Stimulated activated CD4-positive, alpha-beta T cell treated with anti-CD3 and anti-CD28 coated beads, TNF-alpha, amount 100 ng/mL, for 48 hours (primary cell): Measurements from ENCODE around the gene GMPR2.

Experiments
- DNase-seq, 3 donors: peaks; one replicate each; pipeline ENCODE4 v3.0.0-alpha.2; 2020; ENCODE audit warnings: low read depth in 3 of 3

Gene GMPR2

DNA sequence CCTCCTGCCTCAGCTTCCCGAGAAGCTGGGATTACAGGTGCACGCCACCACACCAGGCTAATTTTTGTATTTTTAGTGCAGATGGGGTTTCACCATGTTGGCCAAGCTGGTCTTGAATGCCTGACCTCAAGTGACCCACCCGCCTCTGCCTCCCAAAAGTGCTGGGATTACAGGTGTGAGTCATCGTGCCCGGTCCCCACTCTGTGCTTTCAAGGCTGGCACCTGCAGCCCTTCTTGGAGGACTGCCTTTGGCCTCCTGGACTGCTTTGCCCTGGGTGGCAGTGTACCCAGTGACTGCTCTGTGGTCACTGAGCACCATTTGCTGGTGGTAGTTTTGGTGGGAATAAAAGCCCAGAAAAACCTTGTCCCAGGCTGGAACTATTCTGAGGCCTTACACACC is 54.3 kb downstream of the GMPR2 start:
- no peak for DNase-seq
